Vagina (tissue), 2 donors: Measurements from ENCODE around the gene RBFOX1.

Source experiments
- POLR2A ChIP-seq, 2 donors: fragments of 450-650 bp; IDR thresholded peaks; one replicate each; pipeline ENCODE4 v1.6.1; 2017; ENCODE audit warnings: antibody characterized with exemption in 2 of 2, mild to moderate bottlenecking in 2 of 2, moderate library complexity in 2 of 2
- POLR2AphosphoS5 ChIP-seq, 2 donors: sonication (generic); formaldehyde crosslinking; IDR thresholded peaks; one replicate each; pipeline ENCODE4 v1.9.0; 2017; ENCODE audit warnings: antibody characterized with exemption in 2 of 2, mild to moderate bottlenecking in 2 of 2, low read depth in 1 of 2; ENCODE audit not compliant: insufficient read depth in 1 of 2
- TF ChIP-seq, protein P1 (sequence below), 3 experiments: fragments of 450-650 bp in 2 of 3; fragments of 200-600 bp in 1 of 3; sonication (generic) in 1 of 3; IDR thresholded peaks; one replicate each; pipeline ENCODE4 v1.5.1; 2017 to 2019; ENCODE audit warnings: antibody characterized with exemption in 3 of 3, mild to moderate bottlenecking in 2 of 3, moderate library complexity in 2 of 3

DNA sequence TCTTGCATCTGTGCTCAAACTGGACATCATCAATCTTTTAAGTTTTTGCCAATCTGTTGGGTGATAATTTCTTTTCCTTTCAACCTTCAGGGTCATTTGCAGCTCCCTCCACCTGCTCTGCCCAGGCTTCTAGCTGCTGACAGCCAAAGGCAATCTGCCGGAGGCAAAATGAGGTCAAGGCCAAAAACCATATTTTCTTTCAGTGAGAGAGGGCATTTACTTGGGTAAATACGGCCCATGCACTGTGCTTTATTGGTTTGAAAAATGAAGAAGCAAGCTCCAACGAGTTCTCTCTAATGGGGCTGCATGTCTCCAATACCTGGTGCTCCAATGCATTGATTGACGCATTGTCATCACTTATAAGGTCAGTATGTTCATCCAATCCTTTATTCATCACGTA, 23.1 kb downstream of the RBFOX1 start:
- TF ChIP-seq, protein P1, sequence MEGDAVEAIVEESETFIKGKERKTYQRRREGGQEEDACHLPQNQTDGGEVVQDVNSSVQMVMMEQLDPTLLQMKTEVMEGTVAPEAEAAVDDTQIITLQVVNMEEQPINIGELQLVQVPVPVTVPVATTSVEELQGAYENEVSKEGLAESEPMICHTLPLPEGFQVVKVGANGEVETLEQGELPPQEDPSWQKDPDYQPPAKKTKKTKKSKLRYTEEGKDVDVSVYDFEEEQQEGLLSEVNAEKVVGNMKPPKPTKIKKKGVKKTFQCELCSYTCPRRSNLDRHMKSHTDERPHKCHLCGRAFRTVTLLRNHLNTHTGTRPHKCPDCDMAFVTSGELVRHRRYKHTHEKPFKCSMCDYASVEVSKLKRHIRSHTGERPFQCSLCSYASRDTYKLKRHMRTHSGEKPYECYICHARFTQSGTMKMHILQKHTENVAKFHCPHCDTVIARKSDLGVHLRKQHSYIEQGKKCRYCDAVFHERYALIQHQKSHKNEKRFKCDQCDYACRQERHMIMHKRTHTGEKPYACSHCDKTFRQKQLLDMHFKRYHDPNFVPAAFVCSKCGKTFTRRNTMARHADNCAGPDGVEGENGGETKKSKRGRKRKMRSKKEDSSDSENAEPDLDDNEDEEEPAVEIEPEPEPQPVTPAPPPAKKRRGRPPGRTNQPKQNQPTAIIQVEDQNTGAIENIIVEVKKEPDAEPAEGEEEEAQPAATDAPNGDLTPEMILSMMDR (IDR thresholded peaks at IDR 0.05): no peak
- TF ChIP-seq POLR2A (IDR thresholded peaks at IDR 0.05): no peak
- no peak for TF ChIP-seq POLR2AphosphoS5 (IDR thresholded peaks at IDR 0.05; ENCODE audit: insufficient read depth in 1 of 2, low read depth in 1 of 2)
